ENCODE results near the gene TXNRD2.

The TXNRD2 gene

DNA sequence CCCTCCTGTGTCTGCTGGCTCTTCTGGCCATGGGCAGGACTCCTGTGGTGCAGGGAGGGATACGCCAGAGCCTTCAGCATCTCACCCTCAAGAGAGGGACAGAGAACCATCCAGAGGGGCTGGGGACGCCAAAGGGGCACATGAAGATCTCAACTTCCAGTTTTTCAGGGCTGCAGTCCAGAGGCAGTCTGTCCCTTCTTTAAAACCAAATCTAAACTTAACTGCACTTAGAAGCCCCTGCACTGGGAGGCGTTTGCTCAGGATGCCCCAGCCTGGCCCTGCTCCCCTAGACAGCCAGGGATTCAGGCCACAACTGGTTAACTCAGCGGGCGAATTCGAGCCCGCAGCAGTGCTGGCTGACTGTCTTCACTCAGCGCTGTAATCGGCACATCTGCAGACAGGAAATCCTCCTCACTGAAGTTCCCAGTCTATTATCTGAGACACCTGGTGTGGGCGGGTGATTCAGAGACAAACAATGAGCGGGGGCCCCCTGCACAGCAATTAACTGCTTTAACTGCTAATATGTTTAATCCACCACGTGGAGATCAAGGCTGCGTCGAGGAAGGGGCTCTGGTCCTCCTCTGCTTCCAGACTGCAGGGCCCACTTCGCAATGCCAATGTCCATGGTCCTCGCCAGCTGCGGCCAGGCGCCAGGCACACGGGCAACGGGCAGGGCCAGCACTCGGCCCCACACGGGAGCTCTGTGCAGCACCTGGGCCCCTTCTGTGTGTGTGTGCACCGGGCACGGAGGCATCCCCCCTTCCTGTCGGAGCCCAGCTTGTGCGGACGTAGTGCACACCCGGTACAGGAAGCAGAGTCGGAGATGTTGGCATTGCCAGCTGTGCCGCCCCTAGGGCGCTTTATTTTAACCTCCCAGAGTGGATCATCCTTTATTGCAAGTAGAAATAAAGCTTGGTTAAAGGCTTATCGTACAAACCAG lies 50.0 kb downstream of the TXNRD2 start:
- Histone ChIP-seq H3K9ac (peak overlapping the region; percentile 78), H3K36me3 (peaks cover 24% of the 10 kb centered on the region; the same call in 1 of the 2 replicates), H3K9me3 (no peaks in the 10 kb centered on the region), H3K4me2 (peak overlapping the region; percentile 87), H3K27me3 (no peaks in the 10 kb centered on the region), H3K4me3 (peak overlapping the region; percentile 32), H3K27ac (peak overlapping the region; percentile 95), H3K4me1 (peaks cover 96% of the 10 kb centered on the region), H4K20me1 (no peaks in the 10 kb centered on the region)
- no peak for TF ChIP-seq Cebpa-rat (IDR thresholded peaks at IDR 0.05)

DNA sequence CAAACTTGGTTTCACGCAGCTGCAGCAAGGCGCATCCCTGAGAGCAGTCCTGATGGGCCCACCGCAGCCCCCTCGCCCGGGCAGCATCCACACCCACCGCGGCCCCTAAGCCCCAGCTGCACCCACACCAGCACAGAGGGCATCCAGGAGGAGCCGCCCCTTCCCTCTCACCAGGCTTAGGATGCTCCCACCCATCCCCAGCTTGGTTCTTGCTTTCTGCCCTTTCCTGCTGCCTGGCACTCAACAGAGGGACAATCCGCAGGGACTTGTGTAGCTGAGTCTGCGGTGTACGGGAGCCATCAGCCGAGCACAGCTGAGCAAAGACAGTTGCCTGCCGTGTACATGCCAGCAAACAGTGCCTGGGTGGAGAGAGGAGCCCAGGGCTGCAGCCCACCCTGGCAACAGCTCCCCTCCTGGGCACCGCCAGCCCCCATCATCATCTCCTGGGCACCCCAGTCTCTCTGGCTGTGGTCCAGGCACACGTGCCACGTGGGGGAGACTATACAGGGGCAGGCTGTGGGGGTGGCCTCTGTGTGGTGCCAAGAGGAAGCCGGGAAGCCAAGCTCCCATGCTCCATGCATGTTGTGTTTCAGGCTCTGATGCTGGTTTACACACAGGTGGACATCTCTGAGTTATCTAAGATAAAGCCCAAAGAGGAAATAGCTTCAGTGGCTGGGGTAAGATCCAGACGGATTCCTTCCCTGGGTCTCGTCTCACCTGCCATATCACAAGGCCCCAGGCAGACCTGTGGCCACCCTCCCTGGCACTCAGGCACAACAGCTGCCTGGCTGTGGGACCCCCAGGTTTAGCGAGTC lies 50.9 kb downstream of the TXNRD2 start:
- H3K9ac ChIP-seq = peak overlapping the region; percentile 78
- no peaks in the 10 kb centered on the region for H4K20me1 ChIP-seq
- peaks cover 96% of the 10 kb centered on the region for H3K4me1 ChIP-seq
- peak overlapping the region; percentile 95 for H3K27ac ChIP-seq
- H3K4me3 ChIP-seq = no peak overlapping the region
- no peaks in the 10 kb centered on the region for H3K9me3 ChIP-seq
- no peaks in the 10 kb centered on the region for H3K27me3 ChIP-seq
- no peak for TF ChIP-seq Cebpa-rat (IDR thresholded peaks at IDR 0.05)
- H3K4me2 ChIP-seq = peak overlapping the region; percentile 87
- H3K36me3 ChIP-seq = peaks cover 23% of the 10 kb centered on the region; the same call in 1 of the 2 replicates

DNA sequence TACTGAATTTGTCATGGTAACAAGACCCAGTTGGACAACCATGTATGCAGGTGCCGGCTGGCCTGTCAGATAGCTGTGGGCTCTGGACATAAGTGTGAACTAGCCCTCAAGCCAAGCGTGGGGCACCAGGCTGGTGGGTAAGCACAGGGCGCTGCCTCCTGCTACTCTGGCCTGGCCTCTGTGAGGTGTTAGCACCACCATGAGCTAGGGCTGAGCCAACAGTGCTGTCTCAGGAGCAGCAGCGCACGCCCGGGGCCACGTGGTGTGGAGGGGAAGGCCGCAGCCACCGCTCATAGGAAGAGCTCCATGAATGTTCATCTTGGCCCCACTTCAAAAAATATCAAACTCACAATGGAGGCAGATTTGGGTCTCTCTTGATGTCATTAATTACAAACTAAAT lies 51.7 kb downstream of the TXNRD2 start:
- Histone ChIP-seq H3K36me3 (peaks cover 15% of the 10 kb centered on the region; the same call in 1 of the 2 replicates), H3K4me1 (peaks cover 96% of the 10 kb centered on the region), H3K4me2 (peak overlapping the region; percentile 87), H4K20me1 (no peaks in the 10 kb centered on the region), H3K9me3 (no peaks in the 10 kb centered on the region), H3K27ac (peak overlapping the region; percentile 95), H3K4me3 (no peak overlapping the region), H3K27me3 (no peaks in the 10 kb centered on the region), H3K9ac (peak overlapping the region; percentile 78; the same call in 1 of the 2 replicates)
- no peak for TF ChIP-seq Cebpa-rat (IDR thresholded peaks at IDR 0.05)

- peak overlapping the region; percentile 81 for H3K27ac ChIP-seq
- no peaks in the 10 kb centered on the region for H4K20me1 ChIP-seq
- no peak overlapping the region for H3K9ac ChIP-seq
Observed at GRCh38 chr22:19888131-19888746, 53.4 kb downstream of the TXNRD2 start.

DNA sequence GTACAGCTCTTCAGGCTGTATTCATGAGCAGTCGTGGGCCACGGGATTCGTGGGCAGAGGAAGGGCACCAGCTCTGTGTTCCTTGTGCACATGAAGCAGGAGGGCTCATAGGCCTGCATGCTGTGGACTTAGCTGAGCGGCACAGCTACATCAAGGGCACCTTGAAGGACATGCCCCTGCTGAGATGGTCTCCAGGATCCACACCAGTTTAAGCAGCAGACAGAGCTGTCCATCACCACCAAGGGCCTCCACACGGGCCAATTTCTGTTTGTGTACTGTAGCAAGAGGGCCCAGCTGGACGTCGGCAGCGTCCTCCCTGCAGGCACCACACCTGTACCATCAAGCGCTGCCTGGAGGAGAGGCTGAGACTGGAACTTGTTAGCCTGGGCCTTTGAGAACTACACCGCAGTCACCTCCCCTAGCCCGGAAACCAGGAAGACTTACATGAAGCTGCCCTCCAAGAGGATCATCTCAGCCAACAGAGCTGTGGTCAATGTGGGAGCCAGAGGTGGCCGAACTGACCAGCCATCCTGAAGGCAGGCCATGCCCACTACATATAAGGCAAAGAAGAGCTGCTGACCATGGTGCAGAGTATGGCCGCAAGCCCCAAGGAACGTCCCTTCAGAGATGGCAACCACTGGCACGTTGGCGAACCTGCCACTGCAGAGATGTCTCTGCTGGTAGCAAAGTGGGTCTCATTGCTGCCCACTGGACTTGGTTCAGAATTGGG lies 54.2 kb downstream of the TXNRD2 start:
- Histone ChIP-seq H4K20me1 (no peaks in the 10 kb centered on the region), H3K4me2 (peak overlapping the region; percentile 90), H3K36me3 (peaks cover 7% of the 10 kb centered on the region; the same call in 1 of the 2 replicates), H3K4me1 (peaks cover 93% of the 10 kb centered on the region), H3K4me3 (no peak overlapping the region), H3K9ac (no peak overlapping the region), H3K9me3 (no peaks in the 10 kb centered on the region), H3K27me3 (no peaks in the 10 kb centered on the region), H3K27ac (peak overlapping the region; percentile 81)
- no peak for TF ChIP-seq Cebpa-rat (IDR thresholded peaks at IDR 0.05)

More at GRCh38 chr22:19888131-19888746, 53.4 kb downstream of the TXNRD2 start:
- Histone ChIP-seq H3K4me3 (no peak overlapping the region), H3K9me3 (no peaks in the 10 kb centered on the region), H3K36me3 (peaks cover 2% of the 10 kb centered on the region; the same call in 1 of the 2 replicates), H3K27me3 (no peaks in the 10 kb centered on the region), H3K4me2 (peak overlapping the region; percentile 90; the same call in 1 of the 2 replicates), H3K4me1 (peaks cover 96% of the 10 kb centered on the region)
- no peak for TF ChIP-seq Cebpa-rat (IDR thresholded peaks at IDR 0.05)

- H3K27ac ChIP-seq = peak overlapping the region; percentile 81
- no peaks in the 10 kb centered on the region for H3K27me3 ChIP-seq
- peak overlapping the region; percentile 90 for H3K4me2 ChIP-seq
- peaks cover 93% of the 10 kb centered on the region for H3K4me1 ChIP-seq
- peak overlapping the region; percentile 56 for H3K9ac ChIP-seq
- peak; percentile 53; the same call in 1 of the 2 replicates for TF ChIP-seq Cebpa-rat (IDR thresholded peaks at IDR 0.05)
- no peaks in the 10 kb centered on the region for H4K20me1 ChIP-seq
- no peak overlapping the region for H3K4me3 ChIP-seq
- H3K36me3 ChIP-seq = peaks cover 7% of the 10 kb centered on the region; the same call in 1 of the 2 replicates
- no peaks in the 10 kb centered on the region for H3K9me3 ChIP-seq
Observed at GRCh38 chr22:19886605-19887255, 54.9 kb downstream of the TXNRD2 start.

DNA sequence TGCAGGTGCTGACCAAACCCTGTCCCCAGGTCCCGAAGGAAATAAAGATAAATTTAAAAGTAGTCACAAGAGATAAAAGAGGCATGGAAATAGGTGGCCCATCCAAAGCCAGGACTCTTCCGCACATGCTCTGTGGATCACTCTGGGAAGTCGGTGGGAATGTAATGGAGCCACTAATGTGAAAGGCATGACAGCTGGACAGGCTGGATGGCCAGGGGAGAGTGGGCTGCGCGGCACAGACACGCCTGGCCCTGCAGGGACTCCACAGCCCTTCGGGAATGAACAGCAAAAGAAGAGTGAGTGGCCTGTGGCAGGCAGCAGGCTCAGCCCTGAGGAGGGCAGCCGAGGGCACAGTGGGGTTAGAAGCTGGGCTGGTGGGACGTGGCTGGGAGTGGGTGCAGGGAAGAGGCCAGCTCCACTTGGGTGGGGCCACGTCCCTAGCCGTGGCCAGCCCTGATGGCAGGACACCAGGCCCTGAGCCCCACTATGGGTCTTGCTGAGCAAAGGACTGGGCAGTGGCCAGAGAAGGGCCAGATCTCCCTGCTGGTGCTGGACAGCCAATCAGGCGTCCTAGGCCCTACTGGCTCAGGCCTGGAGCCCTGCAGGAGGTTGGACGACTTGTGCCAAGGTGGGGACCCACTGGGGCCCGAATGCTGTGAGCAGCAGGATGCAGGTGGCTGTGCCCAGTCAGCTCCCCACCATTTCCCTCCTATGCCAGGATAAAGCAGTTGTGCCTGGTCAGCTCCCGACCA lies 55.6 kb downstream of the TXNRD2 start:
- peak overlapping the region; percentile 90 for H3K4me2 ChIP-seq
- H3K27ac ChIP-seq = peak overlapping the region; percentile 81

More for the DNA sequence above, 55.6 kb downstream of the TXNRD2 start:
- Histone ChIP-seq H3K9ac (peak overlapping the region; percentile 56), H3K4me1 (peaks cover 93% of the 10 kb centered on the region), H4K20me1 (no peaks in the 10 kb centered on the region), H3K27me3 (no peaks in the 10 kb centered on the region), H3K36me3 (peaks cover 7% of the 10 kb centered on the region; the same call in 1 of the 2 replicates), H3K4me3 (no peak overlapping the region), H3K9me3 (no peaks in the 10 kb centered on the region)
- no peak for TF ChIP-seq Cebpa-rat (IDR thresholded peaks at IDR 0.05)
